Measurements from ENCODE around the gene LZTS2.

Gene LZTS2, protein sequence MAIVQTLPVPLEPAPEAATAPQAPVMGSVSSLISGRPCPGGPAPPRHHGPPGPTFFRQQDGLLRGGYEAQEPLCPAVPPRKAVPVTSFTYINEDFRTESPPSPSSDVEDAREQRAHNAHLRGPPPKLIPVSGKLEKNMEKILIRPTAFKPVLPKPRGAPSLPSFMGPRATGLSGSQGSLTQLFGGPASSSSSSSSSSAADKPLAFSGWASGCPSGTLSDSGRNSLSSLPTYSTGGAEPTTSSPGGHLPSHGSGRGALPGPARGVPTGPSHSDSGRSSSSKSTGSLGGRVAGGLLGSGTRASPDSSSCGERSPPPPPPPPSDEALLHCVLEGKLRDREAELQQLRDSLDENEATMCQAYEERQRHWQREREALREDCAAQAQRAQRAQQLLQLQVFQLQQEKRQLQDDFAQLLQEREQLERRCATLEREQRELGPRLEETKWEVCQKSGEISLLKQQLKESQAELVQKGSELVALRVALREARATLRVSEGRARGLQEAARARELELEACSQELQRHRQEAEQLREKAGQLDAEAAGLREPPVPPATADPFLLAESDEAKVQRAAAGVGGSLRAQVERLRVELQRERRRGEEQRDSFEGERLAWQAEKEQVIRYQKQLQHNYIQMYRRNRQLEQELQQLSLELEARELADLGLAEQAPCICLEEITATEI

DNA sequence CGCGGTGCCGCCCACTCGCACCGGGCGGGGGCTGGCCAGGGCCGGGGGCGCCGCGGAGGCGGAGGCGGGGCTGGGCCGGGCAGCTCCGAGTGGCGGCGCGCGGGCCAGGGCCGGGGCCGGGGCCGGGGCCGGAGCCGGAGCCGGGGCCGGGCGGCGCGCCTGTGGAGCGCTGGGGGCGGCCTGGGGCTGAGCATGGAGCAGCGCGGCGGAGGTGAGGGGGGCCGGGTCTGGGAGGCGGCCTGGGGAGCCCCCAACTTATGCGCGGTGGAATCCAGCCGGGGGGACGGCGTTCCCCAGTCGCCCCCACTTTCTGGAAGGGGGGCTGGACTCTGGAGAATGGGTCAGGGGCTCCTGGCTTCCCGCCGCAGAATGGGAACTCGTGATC lies at the start of gene LZTS2:
Gene LZTS2, plus strand, starts transcription at position 67 of the 385 bp plus-strand sequence. CDS start 2,731 bp downstream, outside the sequence.
- Histone ChIP-seq H3K4me3 (peak within 1 kb of the TSS; percentile 85), H3K27ac (peak within 1 kb of the TSS; percentile 99 to 100)
- no peak for DNase-seq (ENCODE audit: low spot score)
- TF ChIP-seq, protein P1, sequence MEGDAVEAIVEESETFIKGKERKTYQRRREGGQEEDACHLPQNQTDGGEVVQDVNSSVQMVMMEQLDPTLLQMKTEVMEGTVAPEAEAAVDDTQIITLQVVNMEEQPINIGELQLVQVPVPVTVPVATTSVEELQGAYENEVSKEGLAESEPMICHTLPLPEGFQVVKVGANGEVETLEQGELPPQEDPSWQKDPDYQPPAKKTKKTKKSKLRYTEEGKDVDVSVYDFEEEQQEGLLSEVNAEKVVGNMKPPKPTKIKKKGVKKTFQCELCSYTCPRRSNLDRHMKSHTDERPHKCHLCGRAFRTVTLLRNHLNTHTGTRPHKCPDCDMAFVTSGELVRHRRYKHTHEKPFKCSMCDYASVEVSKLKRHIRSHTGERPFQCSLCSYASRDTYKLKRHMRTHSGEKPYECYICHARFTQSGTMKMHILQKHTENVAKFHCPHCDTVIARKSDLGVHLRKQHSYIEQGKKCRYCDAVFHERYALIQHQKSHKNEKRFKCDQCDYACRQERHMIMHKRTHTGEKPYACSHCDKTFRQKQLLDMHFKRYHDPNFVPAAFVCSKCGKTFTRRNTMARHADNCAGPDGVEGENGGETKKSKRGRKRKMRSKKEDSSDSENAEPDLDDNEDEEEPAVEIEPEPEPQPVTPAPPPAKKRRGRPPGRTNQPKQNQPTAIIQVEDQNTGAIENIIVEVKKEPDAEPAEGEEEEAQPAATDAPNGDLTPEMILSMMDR (IDR thresholded peaks at IDR 0.05) = no peak

DNA sequence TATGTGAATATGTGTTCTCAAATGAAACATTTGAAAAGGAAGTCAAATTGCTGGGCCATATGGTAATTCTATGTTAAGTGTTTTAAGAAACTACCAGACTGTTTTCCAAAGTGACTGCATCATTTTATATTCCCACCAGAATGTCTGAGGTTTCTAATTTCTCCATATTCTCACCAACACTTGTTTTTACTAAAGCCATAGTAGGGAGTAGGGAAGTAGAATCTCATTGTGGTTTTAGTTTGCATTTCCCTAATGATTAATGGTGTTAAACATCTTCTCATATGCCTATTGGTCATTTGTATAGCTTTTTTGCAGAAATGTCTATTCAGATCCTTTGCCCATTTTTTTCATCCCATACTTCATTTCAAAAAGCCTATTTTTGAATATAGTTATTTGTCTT lies 39.4 kb upstream of the LZTS2 start:
- TF ChIP-seq, protein P1 (IDR thresholded peaks at IDR 0.05) = no peak
- H3K4me3 ChIP-seq = no peak overlapping the region
- DNase-seq (ENCODE audit: low spot score) = no peak
- no peak overlapping the region for H3K27ac ChIP-seq

DNA sequence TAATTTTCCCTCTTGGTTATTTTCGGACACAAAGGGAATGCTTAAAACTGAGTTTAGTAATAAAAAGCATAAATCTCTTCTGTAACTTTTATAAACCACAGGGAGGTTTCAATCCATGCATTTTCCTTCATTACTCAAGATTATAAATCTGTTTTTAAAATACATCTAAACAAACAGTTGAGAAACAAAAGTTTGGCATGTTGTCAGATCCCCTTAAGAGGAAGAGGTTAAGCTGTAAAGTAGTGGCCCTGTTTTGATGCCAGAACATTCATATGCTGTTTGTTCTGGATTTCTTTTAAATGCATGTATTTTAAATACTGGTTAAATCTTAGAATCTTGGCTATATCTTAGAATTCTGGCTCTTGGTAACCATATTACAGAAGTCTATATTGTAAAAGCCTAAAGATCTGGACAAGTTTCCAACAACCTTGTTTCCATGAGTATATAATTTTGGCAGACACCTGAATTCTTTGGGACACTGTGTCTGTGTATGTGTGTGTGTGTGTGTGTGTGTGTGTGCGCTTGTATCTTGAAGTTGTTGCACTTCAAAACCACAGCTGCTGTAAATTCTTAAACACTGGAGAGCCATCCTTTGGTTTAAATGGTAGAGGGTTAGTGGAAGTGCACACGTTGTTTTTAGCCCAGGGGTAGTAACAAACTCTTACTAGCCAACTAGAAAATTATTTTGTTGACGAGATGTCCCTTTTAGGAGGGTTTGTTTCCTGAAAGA lies 37.1 kb upstream of the LZTS2 start:
- DNase-seq (ENCODE audit: low spot score) = no peak
- TF ChIP-seq, protein P1 (IDR thresholded peaks at IDR 0.05) = no peak
- no peak overlapping the region for H3K4me3 ChIP-seq
- H3K27ac ChIP-seq = no peak overlapping the region

DNA sequence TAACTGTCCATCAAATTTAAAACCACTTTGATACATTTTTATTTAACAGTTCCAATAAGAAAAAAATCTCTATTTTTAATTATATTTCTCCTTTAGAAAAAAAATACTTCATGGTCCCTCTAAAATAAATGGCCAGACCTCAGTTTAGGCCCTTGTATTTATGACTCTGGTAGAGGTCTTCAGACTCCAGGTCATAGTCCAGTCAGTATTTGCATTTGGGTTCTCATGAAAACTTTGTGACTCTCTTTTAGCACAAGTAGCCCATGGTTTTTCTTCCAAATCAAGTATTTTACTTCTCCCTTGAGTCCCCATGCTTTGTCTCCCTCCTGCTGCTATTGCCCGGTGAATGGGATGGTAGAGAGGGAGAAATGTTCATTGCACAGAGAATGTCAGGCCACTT lies 35.8 kb upstream of the LZTS2 start:
- TF ChIP-seq, protein P1 (IDR thresholded peaks at IDR 0.05) = no peak
- Histone ChIP-seq H3K27ac (no peak overlapping the region), H3K4me3 (no peak overlapping the region)
- DNase-seq (ENCODE audit: low spot score) = no peak

DNA sequence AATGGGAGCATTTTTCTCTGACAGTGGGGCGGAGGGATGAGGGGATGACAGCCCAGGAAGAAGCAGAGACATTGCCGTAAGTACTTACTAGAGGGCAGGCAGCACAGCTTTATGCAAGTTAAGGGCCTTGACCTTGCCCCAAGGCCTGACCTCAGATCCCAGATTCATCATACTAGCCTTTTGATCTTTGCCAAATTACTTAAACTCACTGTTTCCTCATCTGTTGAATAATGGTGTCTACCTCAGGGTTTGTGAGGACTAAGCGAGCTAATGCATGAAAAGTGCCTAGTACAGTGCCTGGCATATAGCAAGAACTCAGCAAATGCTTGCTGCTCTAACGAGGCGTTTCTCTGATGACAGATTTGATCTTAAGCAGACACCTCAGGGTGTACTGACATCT lies 33.8 kb upstream of the LZTS2 start:
- no peak for DNase-seq (ENCODE audit: low spot score)
- no peak overlapping the region for H3K27ac ChIP-seq
- no peak overlapping the region for H3K4me3 ChIP-seq
- TF ChIP-seq, protein P1 (IDR thresholded peaks at IDR 0.05) = no peak

DNA sequence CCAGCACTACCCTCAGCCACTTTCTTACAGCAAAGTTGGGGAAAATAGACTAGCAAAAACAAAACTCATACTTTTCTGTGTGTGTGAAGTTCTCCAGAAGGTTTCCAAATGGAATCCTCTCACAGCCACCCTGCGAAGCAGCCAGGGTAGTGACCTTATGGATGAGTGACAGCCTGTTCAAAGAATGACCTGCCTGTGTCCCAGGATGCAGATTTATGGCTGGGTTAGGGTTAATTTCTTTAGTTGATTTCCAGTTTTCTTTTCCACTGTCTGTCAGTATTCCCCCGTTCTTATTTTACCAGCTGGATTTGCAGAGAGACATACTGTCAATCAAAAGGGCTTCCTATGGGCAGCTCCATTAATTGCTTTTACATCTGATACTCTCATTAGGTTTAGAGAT lies 32.7 kb upstream of the LZTS2 start:
- DNase-seq (ENCODE audit: low spot score) = no peak
- Histone ChIP-seq H3K4me3 (no peak overlapping the region), H3K27ac (no peak overlapping the region)
- TF ChIP-seq, protein P1 (IDR thresholded peaks at IDR 0.05) = no peak

Data from coronary artery (tissue), 2 donors.